DMS79 (cell line): ENCODE data around the gene HEATR3.
A peak's percentile ranks its signal among the peaks of the same experiment; 100 is the strongest.

ENCODE experiments used
- DNase-seq: peaks from one replicate; lab custom pipeline; 2025; lab: John Stamatoyannopoulos, UW

HEATR3 gene, protein sequence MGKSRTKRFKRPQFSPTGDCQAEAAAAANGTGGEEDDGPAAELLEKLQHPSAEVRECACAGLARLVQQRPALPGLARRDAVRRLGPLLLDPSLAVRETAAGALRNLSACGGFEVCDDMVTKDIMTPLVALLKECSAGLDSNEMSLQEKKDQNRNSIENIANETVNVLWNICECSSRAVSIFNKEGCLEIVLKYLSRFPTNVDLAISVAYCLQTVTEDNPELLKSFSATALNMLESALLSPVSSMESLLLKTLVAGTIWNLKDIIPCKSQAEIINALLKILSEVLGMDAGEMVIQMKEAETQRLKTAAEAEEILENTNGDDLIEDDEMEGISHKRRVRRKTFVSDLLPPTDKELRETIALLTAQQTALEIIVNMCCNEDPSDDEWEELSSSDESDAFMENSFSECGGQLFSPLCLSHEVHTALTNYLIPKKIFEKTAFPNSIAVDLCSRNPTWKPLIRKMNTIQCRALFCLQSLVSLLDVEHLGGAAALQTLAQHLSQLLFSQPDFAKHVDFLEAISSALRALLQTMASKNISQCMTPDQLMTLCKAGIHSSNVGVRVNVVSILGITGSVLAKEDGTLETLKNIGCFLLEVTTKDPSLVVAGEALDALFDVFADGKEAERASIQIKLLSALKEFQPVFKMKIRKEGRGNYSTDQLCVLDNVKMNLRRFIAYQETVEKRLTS

GRCh38 chr16:50065624-50066481, at the start of gene HEATR3:
HEATR3 (plus strand) TSS chr16:50065970; CDS start chr16:50066132, 162 bp downstream.
- peak; percentile 54 for DNase-seq

DNA sequence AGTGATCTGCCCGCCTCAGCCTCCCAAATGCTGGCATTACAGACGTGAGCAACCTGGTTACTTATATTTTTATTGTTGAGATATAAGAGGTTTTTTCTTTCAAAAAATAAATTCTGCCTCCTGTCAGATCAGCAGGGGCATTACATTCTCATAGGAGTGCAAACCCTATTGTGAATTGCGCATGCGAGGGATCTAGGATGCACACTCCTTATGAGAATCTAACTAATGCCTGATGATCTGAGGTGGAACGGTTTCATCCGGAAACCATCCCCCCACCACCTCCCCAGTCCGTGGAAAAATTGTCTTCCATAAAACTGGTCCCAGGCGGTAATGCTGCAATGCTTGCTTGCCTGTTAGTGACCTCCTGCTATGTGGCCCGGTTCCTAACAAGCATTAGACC, 48.2 kb upstream of the HEATR3 start:
- DNase-seq = no peak

DNA sequence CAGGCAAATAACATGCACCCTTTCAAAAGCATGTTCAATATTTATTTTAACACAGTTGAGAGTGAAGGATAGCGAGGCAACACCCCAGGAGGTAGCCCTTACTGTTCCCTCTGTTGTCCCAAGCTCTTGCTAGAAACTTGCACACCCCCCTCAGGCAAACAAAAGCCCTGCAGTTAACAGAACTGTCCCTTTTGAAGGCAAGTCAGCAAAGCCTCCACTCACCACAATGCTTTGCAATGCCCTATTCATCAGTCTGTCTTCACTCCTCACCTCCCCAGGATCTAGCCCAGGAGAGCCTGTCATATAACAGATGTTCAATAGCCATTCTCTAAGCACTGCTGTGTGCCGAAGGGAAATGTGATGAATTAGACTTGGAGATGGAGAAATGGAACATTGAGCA, 44.2 kb upstream of the HEATR3 start:
- no peak for DNase-seq

GRCh38 chr16:50023641-50024040, 42.1 kb upstream of the HEATR3 start:
- no peak for DNase-seq

GRCh38 chr16:50024207-50024606, 41.6 kb upstream of the HEATR3 start:
- DNase-seq = no peak

GRCh38 chr16:50024684-50025536, 40.9 kb upstream of the HEATR3 start, which contains the start of gene CNEP1R1:
CNEP1R1 (plus strand) TSS chr16:50025225; CDS start chr16:50025316, 91 bp downstream.
- DNase-seq = peak; percentile 60

GRCh38 chr16:50025537-50025931, 40.2 kb upstream of the HEATR3 start:
- DNase-seq = no peak

GRCh38 chr16:50027829-50028228, 37.9 kb upstream of the HEATR3 start:
- no peak for DNase-seq

DNA sequence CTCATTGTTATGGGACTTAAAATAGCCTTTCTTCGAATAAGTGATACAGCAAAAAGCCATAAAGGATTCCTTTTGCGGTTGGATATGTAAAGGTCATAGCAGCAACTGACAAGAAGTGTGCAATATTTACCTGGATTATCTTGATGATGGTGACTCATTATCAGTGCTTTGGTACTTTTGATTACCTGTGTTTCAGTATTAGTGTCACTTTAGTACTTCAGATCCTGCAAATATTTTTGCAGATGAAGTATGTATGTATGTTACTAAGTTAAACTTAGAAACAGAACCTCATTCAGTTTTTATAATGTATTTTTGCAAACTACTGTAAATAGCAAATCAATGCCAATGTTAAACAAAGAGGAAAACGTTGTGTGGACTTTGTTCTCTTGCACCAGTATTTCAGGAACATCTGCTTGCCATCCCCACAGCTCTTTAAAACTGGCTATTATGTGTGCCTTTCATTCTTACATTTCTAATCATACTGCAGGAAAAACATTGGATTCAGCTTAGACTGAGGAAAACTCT, 30.2 kb upstream of the HEATR3 start:
- DNase-seq = no peak

- no peak for DNase-seq
Observed at GRCh38 chr16:50036426-50036825, 29.3 kb upstream of the HEATR3 start.

DNA sequence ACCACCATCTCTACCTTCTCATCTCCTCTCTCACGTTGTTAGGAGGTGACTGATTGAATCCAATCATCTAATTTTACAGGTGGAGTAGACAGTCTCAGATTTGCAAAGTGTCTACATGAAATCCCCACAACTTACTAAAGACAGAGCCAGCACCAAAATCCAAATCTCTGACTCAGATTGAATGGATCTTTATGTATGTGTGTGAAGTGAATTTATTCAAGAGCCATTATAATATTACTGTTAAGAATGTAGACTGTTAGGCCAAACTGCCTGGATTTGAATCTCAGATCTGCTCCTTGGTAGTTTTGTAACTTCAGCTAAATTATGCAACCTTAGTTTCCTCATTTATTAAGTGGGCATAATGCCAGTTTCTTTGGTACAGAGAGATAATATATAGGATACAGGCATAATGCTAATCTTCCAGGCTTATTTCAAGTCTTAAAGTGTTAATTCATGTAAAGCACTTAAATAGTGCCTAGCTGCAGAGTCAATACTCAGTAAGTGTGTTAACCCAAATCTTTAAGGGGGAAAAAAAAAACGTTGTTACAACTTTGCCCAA, 28.0 kb upstream of the HEATR3 start:
- no peak for DNase-seq

GRCh38 chr16:50038286-50038685, 27.5 kb upstream of the HEATR3 start:
- DNase-seq = no peak

- DNase-seq = no peak
Observed at GRCh38 chr16:50038756-50039529, 26.8 kb upstream of the HEATR3 start.

DNA sequence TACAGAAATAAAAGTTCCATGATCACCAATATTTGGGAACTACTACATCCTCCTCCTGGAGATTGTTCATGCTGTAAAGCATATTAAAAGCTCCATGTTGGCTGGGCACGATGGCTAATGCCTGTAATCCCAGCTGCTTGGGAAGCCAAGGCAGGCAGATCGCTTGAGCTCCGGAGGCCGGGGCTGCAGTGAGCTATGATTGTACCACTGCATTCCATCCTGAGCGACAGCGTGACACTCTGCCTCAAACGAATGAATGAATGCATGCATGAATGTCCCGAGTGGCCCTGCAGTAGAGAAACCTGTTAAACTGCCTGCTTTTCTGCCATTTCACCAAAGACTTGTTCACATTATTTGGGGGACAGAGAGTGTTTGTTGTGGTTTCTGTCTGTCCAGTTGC, 25.8 kb upstream of the HEATR3 start:
- no peak for DNase-seq

DNA sequence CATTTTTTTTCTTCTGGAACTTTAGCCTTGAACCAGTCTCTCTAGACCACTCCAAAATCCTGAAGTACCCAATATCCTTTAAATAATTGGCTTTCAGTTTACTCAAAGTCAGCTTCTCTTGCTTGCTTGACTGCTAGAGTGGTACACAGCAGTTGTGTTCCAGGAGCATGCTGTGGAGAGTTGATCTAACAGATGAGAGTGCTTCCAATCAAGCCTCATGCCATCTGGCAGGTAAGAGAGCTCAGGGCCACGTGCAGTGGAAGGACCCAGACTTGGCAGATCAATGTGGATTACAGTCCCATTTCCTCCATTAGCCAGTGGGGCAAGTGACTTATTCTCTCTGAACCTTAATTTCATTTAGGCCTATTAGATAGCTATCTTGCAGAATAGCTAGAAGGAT, 25.1 kb upstream of the HEATR3 start:
- peak; percentile 57 for DNase-seq

DNA sequence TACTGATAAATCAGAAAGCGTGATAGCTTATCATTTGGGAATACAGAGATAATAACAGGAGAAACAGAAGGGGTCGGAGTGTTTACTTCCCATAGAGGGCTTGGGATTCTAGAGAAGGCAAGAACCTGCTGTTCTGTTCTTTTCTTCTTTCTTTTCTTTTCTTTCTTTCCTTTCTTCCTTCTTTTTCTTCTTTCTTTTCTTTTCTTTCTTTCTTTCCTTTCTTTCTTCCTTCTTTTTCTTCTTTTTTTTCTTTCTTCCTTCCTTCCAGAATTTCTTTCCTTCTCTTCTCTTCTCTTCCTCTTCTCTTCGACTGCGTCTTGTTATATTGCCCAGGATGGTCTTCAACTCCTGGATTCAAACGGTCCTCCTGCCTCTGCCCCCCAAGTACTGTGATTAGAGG, 22.4 kb upstream of the HEATR3 start:
- DNase-seq = no peak

DNA sequence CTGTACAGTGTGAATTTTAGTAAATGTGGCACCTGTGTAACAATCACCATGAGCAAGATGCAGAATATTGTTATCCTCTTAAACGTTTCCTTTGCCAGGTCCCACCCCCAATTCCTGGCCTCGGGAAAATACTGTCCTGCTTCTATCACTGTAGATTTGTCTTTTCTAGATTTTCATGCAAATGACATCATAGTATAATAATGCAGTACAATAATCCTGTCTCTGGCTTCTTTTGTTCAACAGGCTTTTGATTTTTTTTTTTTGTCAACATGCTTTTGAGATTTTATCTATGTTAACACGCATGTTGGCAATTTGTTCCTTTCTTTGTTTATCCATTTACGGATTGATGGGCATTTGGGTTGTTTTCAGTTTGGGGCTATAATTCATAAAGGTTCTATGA, 20.4 kb upstream of the HEATR3 start:
- no peak for DNase-seq

GRCh38 chr16:50046853-50047252, 18.9 kb upstream of the HEATR3 start:
- DNase-seq = no peak

DNA sequence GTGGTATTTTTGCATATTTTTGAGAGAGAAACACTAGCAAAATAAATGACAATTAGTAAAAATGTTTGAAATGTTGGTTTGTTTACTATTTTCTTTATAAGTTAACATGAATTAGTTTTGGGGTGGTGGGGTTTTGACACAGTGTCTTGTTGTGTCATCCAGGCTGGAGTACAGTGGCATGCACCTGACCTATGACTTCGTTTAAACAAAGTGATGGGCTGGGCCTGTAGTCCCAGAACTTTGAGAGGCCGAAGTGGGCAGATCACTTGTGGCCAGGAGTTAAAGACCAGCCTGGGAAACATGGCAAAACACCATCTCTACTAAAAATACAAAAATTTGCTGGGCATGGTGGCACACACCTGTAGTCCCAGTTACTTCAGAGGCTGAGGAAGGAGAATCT, 17.9 kb upstream of the HEATR3 start:
- no peak for DNase-seq

- DNase-seq = no peak
Observed at GRCh38 chr16:50050802-50051201, 15.0 kb upstream of the HEATR3 start.
